NT2/D1 (cell line): ENCODE data around the gene CPSF4.

Experiments used
- SUZ12 ChIP-seq: IDR thresholded peaks from 2 replicates; pipeline ENCODE4 v1.6.1; 2011; ENCODE audit not compliant: insufficient read length, insufficient read depth; ENCODE audit errors: extremely low read depth
- YY1 ChIP-seq: IDR thresholded peaks from 2 replicates; pipeline ENCODE4 v1.6.1; 2011; ENCODE audit not compliant: insufficient read length, insufficient read depth
- ZNF274 ChIP-seq: IDR thresholded peaks from 2 replicates; pipeline ENCODE4 v1.6.1; 2011; ENCODE audit warnings: mild to moderate bottlenecking, low read depth, low read length

- TF ChIP-seq ZNF274, result no peak
- TF ChIP-seq SUZ12, result no peak
- TF ChIP-seq YY1, result no peak
Observed at GRCh38 chr7:99397297-99397983, 41.3 kb upstream of the CPSF4 start.
